B cell (primary cell): ENCODE measurements around the gene CALHM3. TPM values are rescaled to one million over a fixed set of nuclear protein-coding genes. Genes with fewer than 3 reads are reported as not detected.

ENCODE experiments used
- ATAC-seq: fragments of 200-7000 bp; cut with Tn5 transposase; one replicate; pipeline ENCODE4 v1.10.0; 2021; ENCODE audit warnings: low read depth, mild to moderate bottlenecking, moderate number of reproducible peaks, moderate library complexity
- CTCF ChIA-PET: fragments of 350-600 bp; sonication (Branson Sonifier 250); formaldehyde crosslinking; loops from one replicate; lab custom pipeline; 2021; ENCODE audit warnings: antibody characterized with exemption, inconsistent platforms; lab: Charles Lee
- POLR2A ChIA-PET: fragments of 350-600 bp; sonication (Branson Sonifier 250); formaldehyde crosslinking; loops from one replicate; lab custom pipeline; 2021; ENCODE audit warnings: antibody characterized with exemption; lab: Charles Lee
- DNase-seq: peaks from one replicate; pipeline ENCODE4 v3.0.0; 2013
- H2AFZ ChIP-seq: 2 replicates; pipeline ENCODE4 v1.6.1; 2012; ENCODE audit warnings: mild to moderate bottlenecking, low read depth, low read length; ENCODE audit not compliant: insufficient read depth, poor library complexity, severe bottlenecking
- H3K27ac ChIP-seq, 2 donors: 1 replicate in 1 of 2; 2 replicates in 1 of 2; pipeline ENCODE4 v1.5.1; 2012 to 2013; ENCODE audit warnings: low read length in 2 of 2, mild to moderate bottlenecking in 2 of 2, moderate library complexity in 1 of 2
- H3K27me3 ChIP-seq, 4 experiments: fragments of 200-600 bp in 1 of 4; sonication (generic) in 1 of 4; replicated peaks in 1 of 4; 1 replicate in 2 of 4; 2 replicates in 2 of 4; pipeline versions ENCODE4 v1.6.1 to v1.7.0; 2013 to 2016; ENCODE audit warnings: low read length in 3 of 4, mild to moderate bottlenecking in 2 of 4, mixed read lengths in 1 of 4, moderate library complexity in 1 of 4; ENCODE audit not compliant: insufficient read depth in 4 of 4, control insufficient read depth in 3 of 4; ENCODE audit errors: control extremely low read depth in 1 of 4
- H3K36me3 ChIP-seq, 2 experiments: replicated peaks in 1 of 2; 1 replicate in 1 of 2; 2 replicates in 1 of 2; pipeline versions ENCODE4 v1.6.1 to v1.7.1; 2013; ENCODE audit warnings: low read length in 1 of 2; ENCODE audit not compliant: insufficient read depth in 2 of 2, control insufficient read depth in 1 of 2; ENCODE audit errors: control extremely low read depth in 1 of 2, extremely low read depth in 1 of 2
- H3K4me1 ChIP-seq, 2 donors: fragments of 200-600 bp in 1 of 2; sonication (generic) in 1 of 2; 1 replicate in 1 of 2; 2 replicates in 1 of 2; pipeline versions ENCODE4 v1.5.1 to v1.6.1; 2013 to 2017; ENCODE audit warnings: low read length in 2 of 2; ENCODE audit not compliant: control insufficient read depth in 2 of 2, insufficient read depth in 2 of 2
- H3K4me2 ChIP-seq: replicated peaks from 2 replicates; pipeline ENCODE3; 2012; ENCODE audit warnings: mild to moderate bottlenecking, low read depth, low read length; ENCODE audit not compliant: poor library complexity, severe bottlenecking
- H3K4me3 ChIP-seq, 5 experiments: fragments of 200-600 bp in 1 of 5; sonication (generic) in 1 of 5; 1 replicate in 3 of 5; 2 replicates in 2 of 5; pipeline versions ENCODE4 v1.5.1 to v1.7.0; 2011 to 2016; ENCODE audit warnings: low read length in 4 of 5, mild to moderate bottlenecking in 4 of 5, low read depth in 2 of 5, control low read depth in 1 of 5, moderate library complexity in 1 of 5; ENCODE audit not compliant: insufficient read depth in 1 of 5; ENCODE audit errors: control extremely low read depth in 1 of 5, extremely low read depth in 1 of 5
- H3K79me2 ChIP-seq: fragments of 200-600 bp; sonication (generic); one replicate; pipeline ENCODE4 v1.6.0; 2016; ENCODE audit warnings: low read length; ENCODE audit not compliant: control insufficient read depth, insufficient read depth
- H3K9ac ChIP-seq: fragments of 200-600 bp; sonication (generic); 2 replicates; pipeline ENCODE4 v1.6.1; 2017; ENCODE audit warnings: mild to moderate bottlenecking, low read length, moderate library complexity
- H3K9me3 ChIP-seq, 3 donors: one replicate each; pipeline versions ENCODE4 v1.6.1 to v1.7.1; 2013; ENCODE audit warnings: low read length in 2 of 3; ENCODE audit not compliant: control insufficient read depth in 2 of 3, insufficient read depth in 1 of 3; ENCODE audit errors: control extremely low read depth in 1 of 3
- H4K20me1 ChIP-seq: 2 replicates; pipeline ENCODE4 v1.6.0; 2012; ENCODE audit warnings: mild to moderate bottlenecking, low read length; ENCODE audit not compliant: insufficient read depth, control insufficient read depth, poor library complexity, severe bottlenecking
- H3K27ac Mint-ChIP-seq: one replicate; pipeline ENCODE4 v1.8.0; 2021; ENCODE audit warnings: mixed read lengths
- H3K27me3 Mint-ChIP-seq: one replicate; pipeline ENCODE4 v1.8.0; 2021; ENCODE audit warnings: mixed read lengths
- H3K4me1 Mint-ChIP-seq: one replicate; pipeline ENCODE4 v1.8.0; 2021; ENCODE audit warnings: mixed read lengths
- H3K4me3 Mint-ChIP-seq: one replicate; pipeline ENCODE4 v1.8.0; 2021; ENCODE audit warnings: mixed read lengths
- H3K9me3 Mint-ChIP-seq: one replicate; pipeline ENCODE4 v1.8.0; 2022; ENCODE audit warnings: mixed read lengths; ENCODE audit not compliant: insufficient read depth
- EZH2 ChIP-seq: IDR thresholded peaks from 2 replicates; pipeline ENCODE4 v1.6.1; 2012; ENCODE audit warnings: borderline replicate concordance, low read depth, mild to moderate bottlenecking, moderate library complexity, low read length; ENCODE audit not compliant: insufficient read depth, poor library complexity, severe bottlenecking
- WGBS: methylation state at CpG from one replicate; pipeline ENCODE4 v1.1.5; 2013; ENCODE audit warnings: missing lambda C conversion rate; ENCODE audit not compliant: insufficient coverage; 5-methylcytosine and 5-hydroxymethylcytosine counted together
- intact Hi-C: fragments of 100-400 bp; cut with micrococcal nuclease; formaldehyde crosslinking; loops from one replicate; pipeline ENCODE4 v1.10.0; 2022
- polyA plus RNA-seq: library from polyadenylated mRNA; depleted of rRNA; stranded (reverse); fragments of >200 nt; gene quantifications from 2 replicates; pipeline ENCODE4 v1.2.3, GENCODE V29; 2012
- total RNA-seq, 2 donors: library from RNA; stranded (reverse); fragments of 120-200 nt in 1 of 2; gene quantifications; 1 replicate in 1 of 2; 2 replicates in 1 of 2; pipeline versions ENCODE4 v1.2.3 to v1.2.4, GENCODE V29; 2013 to 2022
- TF ChIP-seq, protein P1 (sequence below): fragments of 200-600 bp; IDR thresholded peaks from one replicate; pipeline ENCODE4 v1.8.0; 2022; ENCODE audit warnings: antibody characterized with exemption, mild to moderate bottlenecking

Gene CALHM3
- total and polyA plus RNA-seq, 2 donors (not counting 1 experiment from before 2014, with no cell fraction given) = not detected

DNA sequence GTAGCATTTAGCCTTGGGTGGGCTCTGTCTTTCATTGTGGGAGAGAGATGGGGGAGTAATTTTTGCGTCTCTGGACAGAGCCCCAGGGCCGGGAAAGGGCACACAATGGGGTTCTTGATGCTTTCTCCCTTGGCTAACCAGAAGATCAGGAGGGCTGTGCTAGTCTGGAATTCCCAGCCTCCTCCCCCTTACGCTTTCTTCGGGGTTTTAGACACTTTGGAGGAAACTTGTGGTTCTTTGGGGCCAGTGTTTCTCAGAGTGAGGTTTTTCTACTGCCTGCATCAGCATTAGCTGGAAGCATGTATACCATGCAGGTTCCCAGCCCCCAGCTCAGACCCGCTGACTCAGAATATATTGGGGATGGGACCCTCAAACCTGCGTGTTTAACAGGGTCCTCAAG is 21.4 kb upstream of the CALHM3 start:
- no peak overlapping the region for H2AFZ ChIP-seq
- DNase-seq (no peak), ATAC-seq (no peak)
- H3K79me2 ChIP-seq = no peaks in the 10 kb centered on the region
- Mint-ChIP-seq H3K27ac (no peak overlapping the region), H3K4me1 (no peaks in the 10 kb centered on the region), H3K27me3 (peaks cover 58% of the 10 kb centered on the region), H3K9me3 (no peaks in the 10 kb centered on the region), H3K4me3 (no peak overlapping the region)
- H3K36me3 ChIP-seq = no peaks in the 10 kb centered on the region
- CTCF ChIA-PET = interaction anchor here (1.5 kb wide), 2 partner anchors 8 to 85 kb away, joined by 3 read pairs; no protein-coding TSS in a partner anchor
- H3K9me3 ChIP-seq = no peaks in the 10 kb centered on the region
- TF ChIP-seq, protein P1, sequence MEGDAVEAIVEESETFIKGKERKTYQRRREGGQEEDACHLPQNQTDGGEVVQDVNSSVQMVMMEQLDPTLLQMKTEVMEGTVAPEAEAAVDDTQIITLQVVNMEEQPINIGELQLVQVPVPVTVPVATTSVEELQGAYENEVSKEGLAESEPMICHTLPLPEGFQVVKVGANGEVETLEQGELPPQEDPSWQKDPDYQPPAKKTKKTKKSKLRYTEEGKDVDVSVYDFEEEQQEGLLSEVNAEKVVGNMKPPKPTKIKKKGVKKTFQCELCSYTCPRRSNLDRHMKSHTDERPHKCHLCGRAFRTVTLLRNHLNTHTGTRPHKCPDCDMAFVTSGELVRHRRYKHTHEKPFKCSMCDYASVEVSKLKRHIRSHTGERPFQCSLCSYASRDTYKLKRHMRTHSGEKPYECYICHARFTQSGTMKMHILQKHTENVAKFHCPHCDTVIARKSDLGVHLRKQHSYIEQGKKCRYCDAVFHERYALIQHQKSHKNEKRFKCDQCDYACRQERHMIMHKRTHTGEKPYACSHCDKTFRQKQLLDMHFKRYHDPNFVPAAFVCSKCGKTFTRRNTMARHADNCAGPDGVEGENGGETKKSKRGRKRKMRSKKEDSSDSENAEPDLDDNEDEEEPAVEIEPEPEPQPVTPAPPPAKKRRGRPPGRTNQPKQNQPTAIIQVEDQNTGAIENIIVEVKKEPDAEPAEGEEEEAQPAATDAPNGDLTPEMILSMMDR = no peak
- no peak for TF ChIP-seq EZH2
- intact Hi-C loops = no loop called here
- no peak overlapping the region for H3K9ac ChIP-seq
- H3K27me3 ChIP-seq = peaks cover 0 to 17% (median 4%) of the 10 kb centered on the region in 4 experiments
- H3K27ac ChIP-seq = no peak overlapping the region
- POLR2A ChIA-PET = no interaction called here
- WGBS = 57% methylated on average over 4 of the region's 6 CpGs
- H4K20me1 ChIP-seq = no peaks in the 10 kb centered on the region
- no peak overlapping the region for H3K4me3 ChIP-seq
- H3K4me1 ChIP-seq = no peaks in the 10 kb centered on the region
- H3K4me2 ChIP-seq = no peak overlapping the region

DNA sequence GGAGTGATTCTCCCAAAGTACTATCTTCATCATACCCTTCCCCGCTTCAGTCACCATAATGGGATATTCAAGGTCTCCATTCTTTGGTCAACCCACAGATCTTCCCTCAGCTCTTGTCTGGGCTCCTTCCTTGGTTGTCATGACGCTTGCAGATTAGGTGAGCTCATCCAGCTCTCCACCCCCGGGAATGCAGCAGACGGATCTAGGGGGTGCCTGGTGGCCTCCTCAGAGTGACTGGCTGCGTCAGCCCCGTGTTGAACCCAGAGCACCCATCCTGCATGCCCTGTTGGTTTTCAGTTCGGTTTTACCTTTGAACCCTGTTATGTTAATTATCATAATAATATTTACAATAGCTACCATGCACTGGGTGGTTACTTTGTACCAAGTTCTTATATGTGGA is 20.8 kb upstream of the CALHM3 start:
- ATAC-seq (no peak), DNase-seq (no peak)
- no peaks in the 10 kb centered on the region for H3K9me3 Mint-ChIP-seq
- H3K4me3 ChIP-seq = no peak overlapping the region
- no peak overlapping the region for H3K4me2 ChIP-seq
- no peaks in the 10 kb centered on the region for H3K79me2 ChIP-seq
- intact Hi-C loops = no loop called here
- H3K9me3 ChIP-seq = no peaks in the 10 kb centered on the region
- ChIA-PET CTCF (interaction anchor here (1.5 kb wide), 1 partner anchor 84 kb away, joined by 3 read pairs; no protein-coding TSS in a partner anchor), POLR2A (no interaction called here)
- no peaks in the 10 kb centered on the region for H4K20me1 ChIP-seq
- H3K27me3 ChIP-seq = peaks cover 0 to 22% (median 9%) of the 10 kb centered on the region in 4 experiments
- no peak overlapping the region for H3K4me3 Mint-ChIP-seq
- TF ChIP-seq, protein P1 = no peak
- TF ChIP-seq EZH2 = no peak
- no peaks in the 10 kb centered on the region for H3K36me3 ChIP-seq
- no peak overlapping the region for H3K27ac Mint-ChIP-seq
- peaks cover 64% of the 10 kb centered on the region for H3K27me3 Mint-ChIP-seq
- 80% methylated on average over 4 of the region's 7 CpGs for WGBS
- H3K9ac ChIP-seq = no peak overlapping the region
- no peak overlapping the region for H3K27ac ChIP-seq
- no peaks in the 10 kb centered on the region for H3K4me1 Mint-ChIP-seq
- H3K4me1 ChIP-seq = no peaks in the 10 kb centered on the region
- H2AFZ ChIP-seq = no peak overlapping the region
